Peyer's patch (tissue), 4 donors: ENCODE results near the gene GABBR2. TPM values are rescaled to one million over a fixed set of nuclear protein-coding genes. Genes with fewer than 3 reads are reported as not detected.

Source experiments
- DNase-seq, 3 donors: peaks; one replicate each; pipeline ENCODE4 v3.0.0-alpha.2; 2017 to 2019
- H3K27ac ChIP-seq, 4 donors: fragments of 200-600 bp; sonication (generic); one replicate each; pipeline ENCODE4 v1.5.1; 2016 to 2019
- H3K27me3 ChIP-seq, 2 donors: fragments of 200-600 bp; sonication (generic); one replicate each; pipeline ENCODE4 v1.5.1; 2019
- H3K36me3 ChIP-seq, 3 donors: fragments of 200-600 bp; sonication (generic); one replicate each; pipeline ENCODE4 v1.5.1; 2016 to 2019
- H3K4me1 ChIP-seq, 4 donors: fragments of 200-600 bp; sonication (generic); one replicate each; pipeline ENCODE4 v1.5.1; 2016 to 2019
- H3K4me3 ChIP-seq, 4 donors: fragments of 200-600 bp; sonication (generic); 1 replicate in 3 of 4; 2 replicates in 1 of 4; pipeline ENCODE4 v1.5.1; 2016 to 2019; ENCODE audit warnings: mild to moderate bottlenecking in 1 of 4
- H3K9me3 ChIP-seq, 4 donors: fragments of 200-600 bp; sonication (generic); one replicate each; pipeline ENCODE4 v1.5.1; 2016 to 2019; ENCODE audit warnings: mild to moderate bottlenecking in 1 of 4
- POLR2A ChIP-seq, 2 donors: fragments of 450-650 bp; IDR thresholded peaks; one replicate each; pipeline ENCODE4 v1.5.1; 2017; ENCODE audit warnings: antibody characterized with exemption in 2 of 2, mild to moderate bottlenecking in 2 of 2, moderate library complexity in 2 of 2
- total RNA-seq, 4 donors: library from RNA; depleted of rRNA; stranded (reverse); fragments of >200 nt; gene quantifications; one replicate each; pipeline ENCODE4 v1.1.0, GENCODE V29; 2016
- TF ChIP-seq, protein P1 (sequence below), 6 experiments: fragments of 450-650 bp in 4 of 6; fragments of 200-600 bp in 2 of 6; sonication (generic) in 1 of 6; IDR thresholded peaks; one replicate each; pipeline ENCODE4 v1.5.1; 2017 to 2019; ENCODE audit warnings: antibody characterized with exemption in 6 of 6, mild to moderate bottlenecking in 3 of 6, moderate library complexity in 1 of 6

Gene GABBR2
- total RNA-seq, 4 donors from 2014 or later, result not detected

DNA sequence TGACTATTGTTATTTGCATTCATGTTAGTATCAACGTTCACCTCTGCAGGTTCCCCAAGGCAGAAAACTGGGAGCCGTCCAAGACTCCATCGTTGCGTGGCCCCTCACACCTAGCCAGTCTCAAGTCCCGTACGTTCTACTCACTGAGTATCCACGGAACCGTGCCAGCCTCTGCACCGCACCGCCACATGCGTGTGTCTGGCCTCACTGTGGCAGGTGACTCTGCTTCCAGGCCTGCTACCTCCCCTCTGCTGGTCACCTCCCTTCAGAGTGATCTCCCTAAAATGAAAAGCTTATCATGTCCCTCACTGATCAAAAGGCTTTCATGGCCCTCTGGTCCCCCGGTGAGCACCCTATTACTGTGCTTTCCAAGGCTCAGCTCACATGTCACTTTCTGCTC, 108.1 kb downstream of the GABBR2 start:
- no peaks in the 10 kb centered on the region for H3K9me3 ChIP-seq
- H3K4me1 ChIP-seq, result no peaks in the 10 kb centered on the region
- TF ChIP-seq POLR2A (IDR thresholded peaks at IDR 0.05), result no peak
- TF ChIP-seq, protein P1, sequence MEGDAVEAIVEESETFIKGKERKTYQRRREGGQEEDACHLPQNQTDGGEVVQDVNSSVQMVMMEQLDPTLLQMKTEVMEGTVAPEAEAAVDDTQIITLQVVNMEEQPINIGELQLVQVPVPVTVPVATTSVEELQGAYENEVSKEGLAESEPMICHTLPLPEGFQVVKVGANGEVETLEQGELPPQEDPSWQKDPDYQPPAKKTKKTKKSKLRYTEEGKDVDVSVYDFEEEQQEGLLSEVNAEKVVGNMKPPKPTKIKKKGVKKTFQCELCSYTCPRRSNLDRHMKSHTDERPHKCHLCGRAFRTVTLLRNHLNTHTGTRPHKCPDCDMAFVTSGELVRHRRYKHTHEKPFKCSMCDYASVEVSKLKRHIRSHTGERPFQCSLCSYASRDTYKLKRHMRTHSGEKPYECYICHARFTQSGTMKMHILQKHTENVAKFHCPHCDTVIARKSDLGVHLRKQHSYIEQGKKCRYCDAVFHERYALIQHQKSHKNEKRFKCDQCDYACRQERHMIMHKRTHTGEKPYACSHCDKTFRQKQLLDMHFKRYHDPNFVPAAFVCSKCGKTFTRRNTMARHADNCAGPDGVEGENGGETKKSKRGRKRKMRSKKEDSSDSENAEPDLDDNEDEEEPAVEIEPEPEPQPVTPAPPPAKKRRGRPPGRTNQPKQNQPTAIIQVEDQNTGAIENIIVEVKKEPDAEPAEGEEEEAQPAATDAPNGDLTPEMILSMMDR (IDR thresholded peaks at IDR 0.05), result no peak
- DNase-seq, result no peak
- H3K36me3 ChIP-seq, result no peaks in the 10 kb centered on the region
- no peaks in the 10 kb centered on the region for H3K27me3 ChIP-seq
- H3K27ac ChIP-seq, result no peak overlapping the region
- no peak overlapping the region for H3K4me3 ChIP-seq

DNA sequence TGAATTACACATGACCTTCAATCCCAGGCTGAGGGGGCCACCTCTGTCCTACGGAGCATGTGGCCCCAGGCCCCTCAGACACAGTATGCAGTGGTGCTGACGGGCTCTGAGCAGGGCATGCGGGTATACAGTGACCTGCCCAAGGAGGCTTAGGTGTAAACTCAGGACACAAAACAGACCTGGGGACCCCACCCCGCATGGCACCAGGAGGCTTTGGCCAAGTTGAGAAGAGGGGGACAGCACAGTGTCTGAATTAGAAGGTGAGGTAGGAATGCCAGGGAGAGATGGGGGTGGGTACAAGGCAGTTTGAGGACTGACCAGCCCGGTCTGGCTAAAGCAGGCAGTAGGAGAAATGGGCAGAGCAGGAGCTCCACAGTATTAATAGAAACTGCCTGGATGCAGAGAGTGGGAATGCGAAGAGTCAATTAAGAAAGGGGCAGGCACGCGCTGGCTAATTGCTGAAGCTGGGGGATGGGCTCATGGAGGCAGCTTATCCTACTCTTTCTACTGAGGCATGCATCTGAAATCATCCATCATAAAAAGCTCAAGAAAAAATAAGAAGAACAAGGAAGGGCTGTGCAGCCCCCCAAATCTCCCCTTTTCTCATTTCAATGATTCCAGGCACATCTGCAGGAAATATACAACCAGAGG, 109.0 kb downstream of the GABBR2 start:
- TF ChIP-seq POLR2A (IDR thresholded peaks at IDR 0.05), result no peak
- TF ChIP-seq, protein P1 (IDR thresholded peaks at IDR 0.05), result no peak
- Histone ChIP-seq H3K36me3 (no peaks in the 10 kb centered on the region), H3K27me3 (no peaks in the 10 kb centered on the region), H3K9me3 (no peaks in the 10 kb centered on the region), H3K4me3 (no peak overlapping the region), H3K4me1 (no peaks in the 10 kb centered on the region), H3K27ac (no peak overlapping the region)
- no peak for DNase-seq

DNA sequence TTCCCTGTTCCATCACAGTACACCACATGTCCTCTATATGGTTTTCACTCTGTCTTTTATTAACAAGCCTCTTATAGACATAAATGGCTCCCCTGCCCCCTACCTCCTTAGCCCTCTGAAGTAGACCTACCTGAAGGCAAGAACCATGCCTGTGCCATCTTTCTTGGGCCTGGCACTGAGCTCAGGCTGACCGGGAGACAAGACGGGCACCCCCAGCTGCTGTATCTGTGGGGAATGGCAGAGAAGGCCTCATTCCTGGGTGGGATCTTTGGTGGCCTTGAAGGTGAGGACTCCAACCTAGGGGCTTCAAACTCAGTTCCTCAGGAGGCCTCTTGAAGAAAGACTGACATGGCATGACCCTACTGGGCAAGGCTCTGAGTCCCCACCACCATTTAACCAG, 109.9 kb downstream of the GABBR2 start:
- Histone ChIP-seq H3K4me1 (no peaks in the 10 kb centered on the region), H3K4me3 (no peak overlapping the region), H3K27me3 (no peaks in the 10 kb centered on the region), H3K27ac (no peak overlapping the region), H3K9me3 (no peaks in the 10 kb centered on the region), H3K36me3 (no peaks in the 10 kb centered on the region)
- DNase-seq, result no peak
- no peak for TF ChIP-seq POLR2A (IDR thresholded peaks at IDR 0.05)
- TF ChIP-seq, protein P1 (IDR thresholded peaks at IDR 0.05), result no peak

DNA sequence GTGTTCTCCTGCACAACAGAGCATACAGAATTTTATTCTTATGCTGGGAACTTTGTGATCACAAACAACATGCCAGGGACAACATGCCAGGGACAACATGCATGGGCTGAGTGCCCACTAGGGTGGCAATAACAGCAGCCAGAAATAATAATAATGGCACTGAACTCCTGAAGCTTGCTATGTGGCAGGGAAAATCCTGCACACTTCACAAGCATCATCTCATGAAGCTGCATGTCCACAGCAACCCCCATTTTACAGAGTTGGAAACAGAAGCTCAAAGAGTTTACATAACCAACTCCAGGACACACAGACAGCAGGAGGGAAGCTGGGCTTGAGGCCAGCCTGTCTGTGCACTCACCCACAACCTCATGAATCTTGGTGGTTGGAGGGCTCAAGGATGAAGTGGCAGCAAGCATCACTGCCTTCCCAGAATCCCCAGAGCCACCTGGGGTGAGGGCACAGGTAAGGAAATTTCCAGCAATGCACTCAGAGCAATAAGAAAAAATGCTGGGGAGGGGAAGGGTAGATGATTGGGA, 111.4 kb downstream of the GABBR2 start:
- H3K9me3 ChIP-seq, result no peaks in the 10 kb centered on the region
- no peak overlapping the region for H3K4me3 ChIP-seq
- H3K27me3 ChIP-seq, result no peaks in the 10 kb centered on the region
- H3K36me3 ChIP-seq, result no peaks in the 10 kb centered on the region
- TF ChIP-seq, protein P1 (IDR thresholded peaks at IDR 0.05), result no peak
- TF ChIP-seq POLR2A (IDR thresholded peaks at IDR 0.05), result no peak
- no peaks in the 10 kb centered on the region for H3K4me1 ChIP-seq
- no peak overlapping the region for H3K27ac ChIP-seq
- DNase-seq, result no peak

DNA sequence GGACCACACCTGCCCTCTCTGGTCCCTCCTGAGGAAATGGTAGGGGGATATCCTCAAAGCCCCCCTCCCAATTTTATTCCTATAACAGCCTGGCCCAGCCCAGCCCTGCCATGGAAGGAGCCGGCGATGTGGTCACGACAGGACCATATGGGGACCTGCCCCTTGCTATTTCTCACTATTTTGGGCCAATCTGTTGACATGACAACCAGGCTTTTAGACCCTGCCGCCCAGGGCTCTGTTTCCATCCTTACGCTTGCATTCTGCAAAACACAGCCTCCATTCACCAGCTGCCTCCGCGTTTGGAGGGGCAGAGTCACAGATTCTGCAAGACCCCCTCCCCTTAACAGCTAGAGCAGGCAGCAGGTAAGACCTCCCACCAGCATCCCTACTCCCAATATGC, 112.2 kb downstream of the GABBR2 start:
- no peak for TF ChIP-seq POLR2A (IDR thresholded peaks at IDR 0.05)
- TF ChIP-seq, protein P1 (IDR thresholded peaks at IDR 0.05), result no peak
- H3K36me3 ChIP-seq, result no peaks in the 10 kb centered on the region
- no peaks in the 10 kb centered on the region for H3K4me1 ChIP-seq

More for the DNA sequence above, 112.2 kb downstream of the GABBR2 start:
- Histone ChIP-seq H3K4me3 (no peak overlapping the region), H3K27me3 (no peaks in the 10 kb centered on the region), H3K9me3 (no peaks in the 10 kb centered on the region), H3K27ac (no peak overlapping the region)
- DNase-seq, result no peak
